HepG2 (cell line): ENCODE measurements around the gene NSD2. TPM values are rescaled to one million over a fixed set of nuclear protein-coding genes. Genes with fewer than 3 reads are reported as not detected.

ENCODE experiments used
- ATAC-seq: fragments of 200-7000 bp; cut with Tn5 transposase; 3 replicates; pipeline ENCODE4 v1.9.1; 2020; ENCODE audit warnings: mild to moderate bottlenecking, moderate library complexity
- BruUV-seq: library from RNA; stranded (reverse); fragments of 400-500 nt; replicated peaks from 2 replicates; lab custom pipeline; 2021; lab: Mats Ljungman, UMichigan
- CTCF ChIA-PET: fragments of 300-600 bp; formaldehyde crosslinking; extraction: SDS; loops from one replicate; lab custom pipeline; 2021; ENCODE audit warnings: low total read pairs, inconsistent platforms, low intra/inter-chr PET ratio; lab: Yijun Ruan, JAX
- POLR2A ChIA-PET: fragments of 350-600 bp; sonication (Branson Sonifier 250); formaldehyde crosslinking; loops from one replicate; lab custom pipeline; 2020; ENCODE audit warnings: antibody characterized with exemption, inconsistent platforms; lab: Yijun Ruan, JAX
- DNase-seq: peaks from one replicate; pipeline ENCODE4 v3.0.0-alpha.2; 2015; ENCODE audit warnings: low spot score
- FAIRE-seq: peaks from 3 replicates; lab custom pipeline; 2011; peaks lifted over from hg19 to GRCh38; lab: Jason Lieb, UNC
- H2AFZ ChIP-seq: one replicate; pipeline ENCODE4 v1.6.1; 2011; ENCODE audit warnings: low read length, inconsistent platforms
- H3K27ac ChIP-seq: fragments of 300-600 bp; 3 replicates; pipeline ENCODE4 v1.8.0; 2011; ENCODE audit warnings: mixed run types, mild to moderate bottlenecking, mixed read lengths, low read length, inconsistent platforms; ENCODE audit not compliant: insufficient read depth; ENCODE audit errors: extremely low read length
- H3K27me3 ChIP-seq, 2 experiments: fragments of 200-600 bp in 1 of 2; 2 replicates in 1 of 2; 3 replicates in 1 of 2; pipeline versions ENCODE4 v1.6.0 to v1.8.0; 2011; ENCODE audit warnings: low read length in 2 of 2, mild to moderate bottlenecking in 2 of 2, moderate library complexity in 2 of 2, inconsistent platforms in 1 of 2; ENCODE audit not compliant: insufficient read depth in 2 of 2, control insufficient read depth in 1 of 2
- H3K36me3 ChIP-seq, 2 experiments: fragments of 200-600 bp in 1 of 2; replicated peaks in 1 of 2; 2 replicates in 1 of 2; 3 replicates in 1 of 2; pipeline versions ENCODE4 v1.5.1 to v1.8.0; 2011; ENCODE audit warnings: low read length in 2 of 2, inconsistent platforms in 1 of 2; ENCODE audit not compliant: insufficient read depth in 2 of 2, control insufficient read depth in 1 of 2
- H3K4me1 ChIP-seq: 2 replicates; pipeline ENCODE4 v1.5.1; 2012; ENCODE audit warnings: low read length, inconsistent platforms; ENCODE audit not compliant: insufficient read depth
- H3K4me2 ChIP-seq: 2 replicates; pipeline ENCODE4 v1.6.0; 2011; ENCODE audit warnings: low read depth, low read length, inconsistent platforms
- H3K4me3 ChIP-seq, 3 experiments: fragments of 200-600 bp in 1 of 3; sonication (generic), shearing (Covaris generic) in 1 of 3; replicated peaks in 1 of 3; 2 replicates each; pipeline ENCODE4 v1.5.1; 2011 to 2016; ENCODE audit warnings: low read length in 3 of 3, inconsistent platforms in 2 of 3, low read depth in 2 of 3, mild to moderate bottlenecking in 2 of 3, control low read depth in 1 of 3, mixed read lengths in 1 of 3; ENCODE audit not compliant: insufficient read depth in 1 of 3
- H3K79me2 ChIP-seq: one replicate; pipeline ENCODE4 v1.6.1; 2011; ENCODE audit warnings: low read length, inconsistent platforms; ENCODE audit not compliant: insufficient read depth
- H3K9ac ChIP-seq: 2 replicates; pipeline ENCODE4 v1.6.0; 2011; ENCODE audit warnings: mild to moderate bottlenecking, low read depth, low read length, inconsistent platforms; ENCODE audit not compliant: insufficient read depth
- H3K9me3 ChIP-seq: 2 replicates; pipeline ENCODE4 v1.5.1; 2012; ENCODE audit warnings: mild to moderate bottlenecking, low read length
- H4K20me1 ChIP-seq: 2 replicates; pipeline ENCODE4 v1.6.0; 2011; ENCODE audit warnings: inconsistent platforms, mild to moderate bottlenecking, low read length, moderate library complexity; ENCODE audit not compliant: insufficient read depth
- ATM ChIP-seq: fragments of 450-650 bp; IDR thresholded peaks from 2 replicates; pipeline ENCODE4 v1.7.1; 2017; ENCODE audit warnings: mild to moderate bottlenecking, borderline replicate concordance
- HMG20B ChIP-seq: conservative IDR thresholded peaks from 2 replicates; pipeline ENCODE4 v1.6.1; 2016; ENCODE audit warnings: missing genetic modification reagents, missing compliant biosample characterization
- PHF8 ChIP-seq: sonication (generic); formaldehyde crosslinking; IDR thresholded peaks from 2 replicates; pipeline ENCODE4 v1.5.0; 2020; ENCODE audit warnings: missing genetic modification reagents
- ZNF17 ChIP-seq: sonication (generic); formaldehyde crosslinking; IDR thresholded peaks from 2 replicates; pipeline ENCODE4 v1.5.0; 2020; ENCODE audit warnings: mild to moderate bottlenecking, missing genetic modification reagents
- ZNF20 ChIP-seq: sonication (generic); formaldehyde crosslinking; IDR thresholded peaks from 2 replicates; pipeline ENCODE4 v1.4.0; 2020; ENCODE audit warnings: mild to moderate bottlenecking, moderate library complexity, missing genetic modification reagents
- ZNF331 ChIP-seq: sonication (generic); formaldehyde crosslinking; IDR thresholded peaks from 2 replicates; pipeline ENCODE4 v1.4.0; 2020; ENCODE audit warnings: missing genetic modification reagents
- ZNF432 ChIP-seq: sonication (generic); formaldehyde crosslinking; IDR thresholded peaks from 2 replicates; pipeline ENCODE4 v1.5.0; 2020; ENCODE audit warnings: missing genetic modification reagents, mild to moderate bottlenecking, borderline replicate concordance
- ZNF773 ChIP-seq: sonication (generic); formaldehyde crosslinking; IDR thresholded peaks from 2 replicates; pipeline ENCODE4 v1.4.0; 2020; ENCODE audit warnings: missing genetic modification reagents, borderline replicate concordance
- WGBS: methylation state at CpG from one replicate; pipeline ENCODE4 v1.1.6; 2017; ENCODE audit warnings: low lambda C conversion rate; 5-methylcytosine and 5-hydroxymethylcytosine counted together
- in situ Hi-C: cut with HindIII; loops from 2 replicates; pipeline ENCODE4 v1.10.0; 2017; ENCODE audit warnings: low pct_unique_long_range_greater_than_20kb; ENCODE audit not compliant: extremely low pct_ligation_motif_present
- intact Hi-C: fragments of 100-400 bp; cut with micrococcal nuclease; formaldehyde crosslinking; loops from one replicate; pipeline ENCODE4 v1.10.0; 2022; ENCODE audit not compliant: unreplicated experiment
- polyA plus RNA-seq, 8 experiments: library from polyadenylated mRNA; depleted of rRNA in 3 of 8; stranded (reverse) in 7 of 8; unstranded in 1 of 8; fragments of >200 nt; fragmentation: Illumina TruSeq in 4 of 8; extraction: Trizol in 4 of 8; gene quantifications; 2 replicates each; pipeline versions ENCODE4 v1.2.1 to v1.2.3, GENCODE V29; 2011 to 2016; ENCODE audit warnings: low read depth in 4 of 8, missing spikeins in 1 of 8, mixed read lengths in 1 of 8; ENCODE audit not compliant: insufficient read depth in 1 of 8
- total RNA-seq, 5 experiments: library from RNA; depleted of rRNA; stranded (reverse); fragments of >200 nt; fragmentation: Illumina TruSeq; extraction: Trizol; gene quantifications; 2 replicates each; pipeline ENCODE4 v1.2.3, GENCODE V29; 2016; ENCODE audit warnings: low read depth in 1 of 5
- TF ChIP-seq, protein P1 (sequence below): sonication (generic); formaldehyde crosslinking; IDR thresholded peaks from 2 replicates; pipeline ENCODE4 v1.4.0; 2020; ENCODE audit warnings: mild to moderate bottlenecking, low read depth, missing genetic modification reagents
- TF ChIP-seq, protein P2 (sequence below): sonication (generic); formaldehyde crosslinking; conservative IDR thresholded peaks from 2 replicates; pipeline ENCODE4 v1.8.0; 2022; ENCODE audit warnings: missing genetic modification reagents
- TF ChIP-seq, protein P3 (sequence below): IDR thresholded peaks from 2 replicates; pipeline ENCODE4 v1.6.1; 2012; ENCODE audit warnings: low read length, improper control_type of control experiment

The NSD2 gene
- total and polyA plus RNA-seq, 2 of the 13 experiments (the other 11 are each of a cell fraction or from before 2014, with no cell fraction given) = 22.0 to 65.9 TPM

DNA sequence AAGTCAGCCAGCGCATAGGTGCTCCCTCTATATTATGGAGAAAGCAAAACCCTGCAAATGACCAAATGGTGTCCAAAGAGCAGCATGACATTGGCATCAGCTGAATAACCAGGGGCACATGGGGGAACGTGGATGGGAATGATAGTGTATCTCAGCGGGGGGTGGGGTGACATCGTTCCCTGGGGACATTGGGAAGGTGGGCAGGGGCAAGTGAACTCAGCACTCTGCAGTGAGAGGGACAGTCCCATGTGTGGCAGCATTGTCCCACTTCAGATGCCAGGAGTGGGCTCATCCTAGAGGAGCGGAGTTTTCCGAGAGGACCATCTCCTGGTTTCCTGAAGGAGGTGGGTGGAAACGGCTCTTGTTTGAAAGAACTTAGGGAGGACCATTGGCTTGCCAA is 72.7 kb downstream of the NSD2 start:
- no peak for TF ChIP-seq ZNF331 (CRISPR knock-in tag)
- TF ChIP-seq, all 625 proteins: peak for 0
- no peak for DNase-seq
- CTCF ChIA-PET = no interaction called here
- no peaks in the 10 kb centered on the region for H3K4me1 ChIP-seq
- POLR2A ChIA-PET = no interaction called here
- H3K27me3 ChIP-seq = no peaks in the 10 kb centered on the region
- H3K4me3 ChIP-seq = no peak overlapping the region
- FAIRE-seq = no peak
- no peaks in the 10 kb centered on the region for H3K9me3 ChIP-seq
- no peaks in the 10 kb centered on the region for H4K20me1 ChIP-seq
- H3K79me2 ChIP-seq = no peaks in the 10 kb centered on the region
- BruUV-seq = no TSS peak
- WGBS = 96% methylated on average over 7 of the region's 7 CpGs
- H2AFZ ChIP-seq = no peak overlapping the region
- H3K9ac ChIP-seq = no peak overlapping the region
- H3K4me2 ChIP-seq = no peak overlapping the region
- in situ Hi-C loops (no loop called here), intact Hi-C loops (no loop called here)
- ATAC-seq = no peak
- H3K36me3 ChIP-seq = peaks cover 16 to 68% of the 10 kb centered on the region in 2 experiments
- H3K27ac ChIP-seq = no peak overlapping the region

DNA sequence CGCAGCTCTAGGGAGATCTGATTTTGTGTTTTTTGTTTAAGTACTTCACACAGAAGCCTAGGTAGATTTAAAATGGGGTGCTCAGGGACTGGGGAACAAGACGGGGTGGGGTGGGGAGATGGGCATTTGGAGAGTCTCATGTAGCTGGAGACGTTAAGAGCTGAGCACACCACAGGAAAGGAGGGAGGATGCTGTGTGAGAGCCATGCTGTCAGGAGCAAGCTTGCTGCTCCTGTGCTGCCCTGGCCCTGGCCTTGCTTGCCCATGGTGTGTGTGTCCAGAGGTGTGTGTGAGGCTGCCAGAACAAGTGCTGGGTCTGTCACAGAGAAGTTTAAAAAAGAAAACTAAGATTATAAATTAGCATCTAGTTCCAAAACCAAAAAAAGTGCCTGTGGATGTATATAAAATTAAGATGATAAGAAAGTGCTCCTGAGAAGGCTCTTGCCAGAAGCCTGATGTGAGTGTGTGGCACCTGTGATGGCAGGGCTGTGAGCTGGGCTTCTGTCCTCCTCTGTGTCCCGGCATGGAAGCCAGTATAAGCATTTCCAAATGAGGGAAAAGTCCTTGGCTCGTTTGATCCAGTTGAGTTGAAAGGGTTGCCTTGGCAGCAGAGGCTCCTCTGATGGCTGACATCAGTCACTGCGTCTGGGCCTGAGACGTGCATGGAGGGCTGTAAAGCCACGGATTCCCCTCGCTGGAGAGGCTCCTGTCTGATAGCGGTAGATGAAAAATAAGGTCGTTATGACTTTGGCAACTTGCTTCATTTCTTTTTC is 74.1 kb downstream of the NSD2 start:
- Histone ChIP-seq H3K27me3 (no peaks in the 10 kb centered on the region), H4K20me1 (no peaks in the 10 kb centered on the region), H2AFZ (no peak overlapping the region), H3K79me2 (no peaks in the 10 kb centered on the region), H3K27ac (no peak overlapping the region), H3K4me1 (no peaks in the 10 kb centered on the region), H3K4me3 (no peak overlapping the region), H3K4me2 (no peak overlapping the region), H3K9me3 (no peaks in the 10 kb centered on the region), H3K9ac (no peak overlapping the region), H3K36me3 (peaks cover 12 to 63% of the 10 kb centered on the region in 2 experiments)
- in situ Hi-C loops = no loop called here
- intact Hi-C loops = no loop called here
- no TSS peak for BruUV-seq
- DNase-seq (no peak), FAIRE-seq (no peak), ATAC-seq (no peak; the same call in 2 of the 3 replicates)
- CTCF ChIA-PET = no interaction called here
- POLR2A ChIA-PET = no interaction called here
- 91% methylated on average over 11 of the region's 11 CpGs for WGBS
- TF ChIP-seq, protein P1, sequence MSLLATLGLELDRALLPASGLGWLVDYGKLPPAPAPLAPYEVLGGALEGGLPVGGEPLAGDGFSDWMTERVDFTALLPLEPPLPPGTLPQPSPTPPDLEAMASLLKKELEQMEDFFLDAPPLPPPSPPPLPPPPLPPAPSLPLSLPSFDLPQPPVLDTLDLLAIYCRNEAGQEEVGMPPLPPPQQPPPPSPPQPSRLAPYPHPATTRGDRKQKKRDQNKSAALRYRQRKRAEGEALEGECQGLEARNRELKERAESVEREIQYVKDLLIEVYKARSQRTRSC (CRISPR knock-in tag) = no peak
- no peak for TF ChIP-seq ZNF20 (CRISPR knock-in tag)
- TF ChIP-seq PHF8 (CRISPR knock-in tag) = no peak
- TF ChIP-seq, protein P2, sequence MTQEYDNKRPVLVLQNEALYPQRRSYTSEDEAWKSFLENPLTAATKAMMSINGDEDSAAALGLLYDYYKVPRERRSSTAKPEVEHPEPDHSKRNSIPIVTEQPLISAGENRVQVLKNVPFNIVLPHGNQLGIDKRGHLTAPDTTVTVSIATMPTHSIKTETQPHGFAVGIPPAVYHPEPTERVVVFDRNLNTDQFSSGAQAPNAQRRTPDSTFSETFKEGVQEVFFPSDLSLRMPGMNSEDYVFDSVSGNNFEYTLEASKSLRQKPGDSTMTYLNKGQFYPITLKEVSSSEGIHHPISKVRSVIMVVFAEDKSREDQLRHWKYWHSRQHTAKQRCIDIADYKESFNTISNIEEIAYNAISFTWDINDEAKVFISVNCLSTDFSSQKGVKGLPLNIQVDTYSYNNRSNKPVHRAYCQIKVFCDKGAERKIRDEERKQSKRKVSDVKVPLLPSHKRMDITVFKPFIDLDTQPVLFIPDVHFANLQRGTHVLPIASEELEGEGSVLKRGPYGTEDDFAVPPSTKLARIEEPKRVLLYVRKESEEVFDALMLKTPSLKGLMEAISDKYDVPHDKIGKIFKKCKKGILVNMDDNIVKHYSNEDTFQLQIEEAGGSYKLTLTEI (CRISPR knock-in tag) = no peak
- TF ChIP-seq ATM = no peak
- no peak for TF ChIP-seq ZNF432 (CRISPR knock-in tag)
- TF ChIP-seq, protein P3, sequence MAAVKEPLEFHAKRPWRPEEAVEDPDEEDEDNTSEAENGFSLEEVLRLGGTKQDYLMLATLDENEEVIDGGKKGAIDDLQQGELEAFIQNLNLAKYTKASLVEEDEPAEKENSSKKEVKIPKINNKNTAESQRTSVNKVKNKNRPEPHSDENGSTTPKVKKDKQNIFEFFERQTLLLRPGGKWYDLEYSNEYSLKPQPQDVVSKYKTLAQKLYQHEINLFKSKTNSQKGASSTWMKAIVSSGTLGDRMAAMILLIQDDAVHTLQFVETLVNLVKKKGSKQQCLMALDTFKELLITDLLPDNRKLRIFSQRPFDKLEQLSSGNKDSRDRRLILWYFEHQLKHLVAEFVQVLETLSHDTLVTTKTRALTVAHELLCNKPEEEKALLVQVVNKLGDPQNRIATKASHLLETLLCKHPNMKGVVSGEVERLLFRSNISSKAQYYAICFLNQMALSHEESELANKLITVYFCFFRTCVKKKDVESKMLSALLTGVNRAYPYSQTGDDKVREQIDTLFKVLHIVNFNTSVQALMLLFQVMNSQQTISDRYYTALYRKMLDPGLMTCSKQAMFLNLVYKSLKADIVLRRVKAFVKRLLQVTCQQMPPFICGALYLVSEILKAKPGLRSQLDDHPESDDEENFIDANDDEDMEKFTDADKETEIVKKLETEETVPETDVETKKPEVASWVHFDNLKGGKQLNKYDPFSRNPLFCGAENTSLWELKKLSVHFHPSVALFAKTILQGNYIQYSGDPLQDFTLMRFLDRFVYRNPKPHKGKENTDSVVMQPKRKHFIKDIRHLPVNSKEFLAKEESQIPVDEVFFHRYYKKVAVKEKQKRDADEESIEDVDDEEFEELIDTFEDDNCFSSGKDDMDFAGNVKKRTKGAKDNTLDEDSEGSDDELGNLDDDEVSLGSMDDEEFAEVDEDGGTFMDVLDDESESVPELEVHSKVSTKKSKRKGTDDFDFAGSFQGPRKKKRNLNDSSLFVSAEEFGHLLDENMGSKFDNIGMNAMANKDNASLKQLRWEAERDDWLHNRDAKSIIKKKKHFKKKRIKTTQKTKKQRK = no peak
- no peak for TF ChIP-seq ZNF17 (CRISPR knock-in tag)
- TF ChIP-seq ZNF773 (CRISPR knock-in tag) = no peak
- no peak for TF ChIP-seq HMG20B
